BE2C (cell line): ENCODE measurements around the gene DRD4.

Source experiments
- DNase-seq: peaks from one replicate; pipeline ENCODE4 v3.0.0-alpha.2; 2020
- H3K27me3 ChIP-seq: fragments of 250-450 bp; sonication (Bioruptor Pico); 2 replicates; pipeline ENCODE4 v1.5.1; 2020; ENCODE audit warnings: mild to moderate bottlenecking
- H3K36me3 ChIP-seq: fragments of 250-450 bp; sonication (Bioruptor Pico); 2 replicates; pipeline ENCODE4 v1.5.1; 2020; ENCODE audit warnings: mild to moderate bottlenecking
- H3K4me1 ChIP-seq: fragments of 250-450 bp; sonication (Bioruptor Pico); 2 replicates; pipeline ENCODE4 v1.5.1; 2020
- H3K4me3 ChIP-seq: 2 replicates; pipeline ENCODE4 v1.5.1; 2011; ENCODE audit warnings: low read depth, low read length
- H3K9me3 ChIP-seq: fragments of 250-450 bp; sonication (Bioruptor Pico); 2 replicates; pipeline ENCODE4 v1.5.1; 2020
- CTCF ChIP-seq: IDR thresholded peaks from 2 replicates; pipeline ENCODE4 v1.5.1; 2012; ENCODE audit warnings: mild to moderate bottlenecking, low read depth, low read length

The DRD4 gene

GRCh38 chr11:659532-660085 is 22.5 kb downstream of the DRD4 start:
- Histone ChIP-seq H3K9me3 (no peaks in the 10 kb centered on the region), H3K4me3 (no peak overlapping the region), H3K4me1 (no peaks in the 10 kb centered on the region), H3K36me3 (no peaks in the 10 kb centered on the region; the same call in none of the 2 replicates), H3K27me3 (no peaks in the 10 kb centered on the region)
- no peak for TF ChIP-seq CTCF
- DNase-seq, result no peak

GRCh38 chr11:660281-660680 is 23.2 kb downstream of the DRD4 start:
- no peak overlapping the region for H3K4me3 ChIP-seq
- no peaks in the 10 kb centered on the region; the same call in none of the 2 replicates for H3K36me3 ChIP-seq
- no peaks in the 10 kb centered on the region for H3K27me3 ChIP-seq
- H3K9me3 ChIP-seq, result no peaks in the 10 kb centered on the region
- DNase-seq, result no peak
- TF ChIP-seq CTCF, result no peak
- H3K4me1 ChIP-seq, result no peaks in the 10 kb centered on the region

GRCh38 chr11:660681-661444 is 23.8 kb downstream of the DRD4 start:
- Histone ChIP-seq H3K4me3 (no peak overlapping the region), H3K9me3 (no peaks in the 10 kb centered on the region), H3K4me1 (no peaks in the 10 kb centered on the region), H3K36me3 (no peaks in the 10 kb centered on the region; the same call in none of the 2 replicates), H3K27me3 (no peaks in the 10 kb centered on the region)
- DNase-seq, result no peak
- no peak for TF ChIP-seq CTCF

GRCh38 chr11:662689-663274 is 25.7 kb downstream of the DRD4 start:
- TF ChIP-seq CTCF, result peak; percentile 56
- Histone ChIP-seq H3K9me3 (no peaks in the 10 kb centered on the region), H3K36me3 (no peaks in the 10 kb centered on the region; the same call in none of the 2 replicates), H3K4me1 (no peaks in the 10 kb centered on the region), H3K27me3 (no peaks in the 10 kb centered on the region), H3K4me3 (no peak overlapping the region)
- peak; percentile 63 for DNase-seq

- no peaks in the 10 kb centered on the region; the same call in none of the 2 replicates for H3K36me3 ChIP-seq
- H3K9me3 ChIP-seq, result no peaks in the 10 kb centered on the region
- no peaks in the 10 kb centered on the region for H3K27me3 ChIP-seq
- no peaks in the 10 kb centered on the region for H3K4me1 ChIP-seq
- no peak overlapping the region for H3K4me3 ChIP-seq
- DNase-seq, result no peak
- TF ChIP-seq CTCF, result no peak
These were observed 28.1 kb downstream of the DRD4 start for GRCh38 chr11:665062-665703.
